Trophoblast cell (in vitro differentiated cells and primary cell): Measurements from ENCODE around the gene TMPRSS7.

Experiments
- DNase-seq, 2 donors: peaks; one replicate each; pipeline ENCODE4 v3.0.0-alpha.2; 2016
- H2AFZ ChIP-seq: 2 replicates; pipeline ENCODE4 v1.6.1; 2013; ENCODE audit warnings: low read length, moderate library complexity, mild to moderate bottlenecking; ENCODE audit not compliant: insufficient read depth, poor library complexity
- H2AK5ac ChIP-seq: 2 replicates; pipeline ENCODE4 v1.6.1; 2013; ENCODE audit warnings: mild to moderate bottlenecking, low read length
- H2BK120ac ChIP-seq: 2 replicates; pipeline ENCODE4 v1.6.1; 2013; ENCODE audit warnings: low read length, mild to moderate bottlenecking, moderate library complexity; ENCODE audit not compliant: insufficient read depth, poor library complexity
- H2BK12ac ChIP-seq: 2 replicates; pipeline ENCODE4 v1.6.1; 2013; ENCODE audit warnings: mild to moderate bottlenecking, low read length, moderate library complexity
- H2BK5ac ChIP-seq: 2 replicates; pipeline ENCODE4 v1.6.1; 2013; ENCODE audit warnings: low read length, low read depth, moderate library complexity, mild to moderate bottlenecking; ENCODE audit not compliant: poor library complexity
- H3K14ac ChIP-seq: 2 replicates; pipeline ENCODE4 v1.6.1; 2013; ENCODE audit warnings: mild to moderate bottlenecking, low read length
- H3K18ac ChIP-seq: 2 replicates; pipeline ENCODE4 v1.6.1; 2013; ENCODE audit warnings: mild to moderate bottlenecking, low read length
- H3K23ac ChIP-seq: 2 replicates; pipeline ENCODE4 v1.6.1; 2013; ENCODE audit warnings: low read length
- H3K27ac ChIP-seq: 2 replicates; pipeline ENCODE4 v1.5.1; 2013; ENCODE audit warnings: low read depth, mild to moderate bottlenecking, inconsistent platforms, low read length, moderate library complexity
- H3K27me3 ChIP-seq: 2 replicates; pipeline ENCODE4 v1.6.1; 2013; ENCODE audit warnings: inconsistent platforms, mild to moderate bottlenecking, low read length, moderate library complexity; ENCODE audit not compliant: insufficient read depth
- H3K36me3 ChIP-seq, 2 experiments: 1 replicate in 1 of 2; 2 replicates in 1 of 2; pipeline ENCODE4 v1.6.1; 2013; ENCODE audit warnings: low read length in 2 of 2, mild to moderate bottlenecking in 2 of 2, moderate library complexity in 1 of 2; ENCODE audit not compliant: insufficient read depth in 2 of 2, control insufficient read depth in 1 of 2
- H3K4ac ChIP-seq: 2 replicates; pipeline ENCODE4 v1.6.1; 2013; ENCODE audit warnings: low read depth, mild to moderate bottlenecking, low read length, moderate library complexity
- H3K4me1 ChIP-seq, 2 experiments: 1 replicate in 1 of 2; 2 replicates in 1 of 2; pipeline ENCODE4 v1.6.1; 2013; ENCODE audit warnings: low read length in 2 of 2, mild to moderate bottlenecking in 2 of 2, moderate library complexity in 1 of 2; ENCODE audit not compliant: insufficient read depth in 2 of 2, control insufficient read depth in 1 of 2
- H3K4me2 ChIP-seq: 2 replicates; pipeline ENCODE4 v1.6.1; 2013; ENCODE audit warnings: inconsistent platforms, mild to moderate bottlenecking, low read length, moderate library complexity
- H3K4me3 ChIP-seq: 2 replicates; pipeline ENCODE4 v1.5.1; 2013; ENCODE audit warnings: mild to moderate bottlenecking, low read depth, low read length, inconsistent platforms
- H3K79me1 ChIP-seq: one replicate; pipeline ENCODE4 v1.6.1; 2013; ENCODE audit warnings: low read length
- H3K79me2 ChIP-seq: 2 replicates; pipeline ENCODE4 v1.6.1; 2013; ENCODE audit warnings: low read length, mild to moderate bottlenecking; ENCODE audit not compliant: control insufficient read depth, insufficient read depth, poor library complexity
- H3K9ac ChIP-seq: 2 replicates; pipeline ENCODE4 v1.6.1; 2013; ENCODE audit warnings: mild to moderate bottlenecking, low read length
- H3K9me3 ChIP-seq: 2 replicates; pipeline ENCODE4 v1.6.1; 2013; ENCODE audit warnings: low read depth, mild to moderate bottlenecking, control low read depth, inconsistent platforms, low read length; ENCODE audit not compliant: insufficient read depth
- H4K12ac ChIP-seq: 2 replicates; pipeline ENCODE4 v1.6.1; 2013; ENCODE audit warnings: low read depth, mild to moderate bottlenecking, low read length, moderate library complexity
- H4K8ac ChIP-seq: 2 replicates; pipeline ENCODE4 v1.6.1; 2013; ENCODE audit warnings: low read depth, mild to moderate bottlenecking, low read length, moderate library complexity
- H4K91ac ChIP-seq: one replicate; pipeline ENCODE4 v1.6.1; 2013; ENCODE audit warnings: low read depth, mild to moderate bottlenecking, low read length, moderate library complexity
- WGBS: extraction: QIAGEN DNeasy Blood & Tissue Kit; methylation state at CpG from one replicate; pipeline ENCODE4 v1.1.7; 2013; ENCODE audit warnings: missing lambda C conversion rate; ENCODE audit not compliant: insufficient read length, insufficient coverage; ENCODE audit errors: extremely low coverage; 5-methylcytosine and 5-hydroxymethylcytosine counted together

The TMPRSS7 gene

GRCh38 chr3:112127522-112128494, 93.3 kb downstream of the TMPRSS7 start:
- H3K9ac ChIP-seq = no peak overlapping the region
- H3K79me1 ChIP-seq = peaks cover 9% of the 10 kb centered on the region
- H4K8ac ChIP-seq = no peak overlapping the region
- no peak overlapping the region for H4K12ac ChIP-seq
- WGBS = no CpG with 5 or more reads among the region's 10 CpGs
- no peak overlapping the region for H3K4me2 ChIP-seq
- H3K27ac ChIP-seq = peak overlapping the region; percentile 7
- H3K18ac ChIP-seq = no peak overlapping the region
- H4K91ac ChIP-seq = no peak overlapping the region
- no peak overlapping the region for H2BK120ac ChIP-seq
- DNase-seq = peak; percentile 30 to 61
- H2AK5ac ChIP-seq = no peak overlapping the region
- H2AFZ ChIP-seq = no peak overlapping the region
- no peak overlapping the region for H2BK12ac ChIP-seq
- H3K36me3 ChIP-seq = peaks cover 0 to 4% of the 10 kb centered on the region in 2 experiments
- H3K27me3 ChIP-seq = no peaks in the 10 kb centered on the region
- no peak overlapping the region for H3K23ac ChIP-seq
- no peaks in the 10 kb centered on the region for H3K9me3 ChIP-seq
- no peak overlapping the region for H3K4me3 ChIP-seq
- no peak overlapping the region for H3K4ac ChIP-seq
- H3K79me2 ChIP-seq = no peaks in the 10 kb centered on the region
- no peak overlapping the region for H3K14ac ChIP-seq
- peaks cover 7 to 15% of the 10 kb centered on the region in 2 experiments for H3K4me1 ChIP-seq
- no peak overlapping the region for H2BK5ac ChIP-seq

- no peak overlapping the region for H3K23ac ChIP-seq
- no peak overlapping the region for H2BK12ac ChIP-seq
- no CpG with 5 or more reads among the region's 7 CpGs for WGBS
- no peak overlapping the region for H2BK5ac ChIP-seq
- H2AK5ac ChIP-seq = no peak overlapping the region
- no peak overlapping the region for H3K14ac ChIP-seq
- no peak overlapping the region for H3K4me2 ChIP-seq
- no peak overlapping the region for H2BK120ac ChIP-seq
- no peaks in the 10 kb centered on the region for H3K36me3 ChIP-seq
- no peak overlapping the region for H3K4me3 ChIP-seq
- no peak overlapping the region for H2AFZ ChIP-seq
- no peaks in the 10 kb centered on the region for H3K79me2 ChIP-seq
- H3K79me1 ChIP-seq = peaks cover 9% of the 10 kb centered on the region
- H4K91ac ChIP-seq = no peak overlapping the region
- no peak overlapping the region for H4K12ac ChIP-seq
- H3K4ac ChIP-seq = no peak overlapping the region
- no peak overlapping the region for H3K9ac ChIP-seq
- peak overlapping the region; percentile 59 for H3K27ac ChIP-seq
- DNase-seq = peak; percentile 90 to 99
- no peaks in the 10 kb centered on the region for H3K27me3 ChIP-seq
- H3K18ac ChIP-seq = no peak overlapping the region
- H3K9me3 ChIP-seq = no peaks in the 10 kb centered on the region
- H4K8ac ChIP-seq = no peak overlapping the region
- H3K4me1 ChIP-seq = peaks cover 7 to 15% of the 10 kb centered on the region in 2 experiments
Measured at GRCh38 chr3:112128843-112129727, 94.5 kb downstream of the TMPRSS7 start.

- Histone ChIP-seq H4K8ac (no peak overlapping the region), H3K14ac (no peak overlapping the region), H3K27ac (no peak overlapping the region), H3K4me3 (no peak overlapping the region), H3K36me3 (no peaks in the 10 kb centered on the region), H2AFZ (no peak overlapping the region), H4K12ac (no peak overlapping the region), H3K9me3 (no peaks in the 10 kb centered on the region), H2BK120ac (no peak overlapping the region), H3K23ac (no peak overlapping the region), H2BK5ac (no peak overlapping the region), H4K91ac (no peak overlapping the region), H3K4me1 (peaks cover 7 to 15% of the 10 kb centered on the region in 2 experiments), H2BK12ac (no peak overlapping the region), H3K79me2 (no peaks in the 10 kb centered on the region), H3K4me2 (no peak overlapping the region), H3K27me3 (no peaks in the 10 kb centered on the region), H2AK5ac (no peak overlapping the region), H3K18ac (no peak overlapping the region), H3K4ac (no peak overlapping the region), H3K9ac (no peak overlapping the region), H3K79me1 (peaks cover 9% of the 10 kb centered on the region)
- DNase-seq = no peak
- no CpG with 5 or more reads among the region's 4 CpGs for WGBS
Measured at GRCh38 chr3:112129925-112130637, 95.5 kb downstream of the TMPRSS7 start.

- Histone ChIP-seq H3K4me3 (no peak overlapping the region), H3K9ac (no peak overlapping the region), H2BK5ac (no peak overlapping the region), H2AK5ac (no peak overlapping the region), H3K14ac (no peak overlapping the region), H4K8ac (no peak overlapping the region), H2AFZ (no peak overlapping the region), H3K79me2 (no peaks in the 10 kb centered on the region), H3K9me3 (no peaks in the 10 kb centered on the region), H3K18ac (no peak overlapping the region), H2BK120ac (no peak overlapping the region), H3K79me1 (peaks cover 5% of the 10 kb centered on the region), H4K91ac (no peak overlapping the region), H3K36me3 (no peaks in the 10 kb centered on the region), H2BK12ac (no peak overlapping the region), H3K4me1 (peaks cover 5 to 15% of the 10 kb centered on the region in 2 experiments), H3K27ac (no peak overlapping the region), H3K4me2 (no peak overlapping the region), H3K23ac (no peak overlapping the region), H3K27me3 (no peaks in the 10 kb centered on the region), H4K12ac (no peak overlapping the region), H3K4ac (no peak overlapping the region)
- no CpG with 5 or more reads among the region's 3 CpGs for WGBS
- DNase-seq = no peak
Measured at GRCh38 chr3:112130638-112130993, 96.1 kb downstream of the TMPRSS7 start.
